ENCODE data around the gene ABCA1.
"Not testable (repeated sequence)": the region's sequence is repeated elsewhere in the genome, so short reads cannot be mapped to it uniquely, and the experiment has no call there.

DNA sequence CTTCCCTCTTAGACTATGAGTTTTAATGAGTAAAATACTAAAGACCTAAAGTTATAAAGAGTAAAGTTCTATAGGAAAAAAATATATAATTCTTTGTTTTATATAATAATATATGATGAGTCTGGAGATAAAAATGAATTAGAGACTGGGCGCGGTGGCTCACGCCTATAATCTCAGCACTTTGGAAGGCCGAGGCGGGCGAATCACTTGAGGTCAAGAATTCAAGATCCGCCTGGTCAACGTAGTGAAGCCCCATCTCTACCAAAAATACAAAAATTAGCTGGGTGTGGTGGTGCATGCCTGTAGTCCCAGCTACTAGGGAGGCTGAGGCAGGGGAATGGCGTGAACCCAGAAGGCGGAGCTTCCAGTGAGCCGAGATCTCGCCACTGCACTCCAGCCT lies 158.9 kb downstream of the ABCA1 start:
- TF ChIP-seq, protein P1, sequence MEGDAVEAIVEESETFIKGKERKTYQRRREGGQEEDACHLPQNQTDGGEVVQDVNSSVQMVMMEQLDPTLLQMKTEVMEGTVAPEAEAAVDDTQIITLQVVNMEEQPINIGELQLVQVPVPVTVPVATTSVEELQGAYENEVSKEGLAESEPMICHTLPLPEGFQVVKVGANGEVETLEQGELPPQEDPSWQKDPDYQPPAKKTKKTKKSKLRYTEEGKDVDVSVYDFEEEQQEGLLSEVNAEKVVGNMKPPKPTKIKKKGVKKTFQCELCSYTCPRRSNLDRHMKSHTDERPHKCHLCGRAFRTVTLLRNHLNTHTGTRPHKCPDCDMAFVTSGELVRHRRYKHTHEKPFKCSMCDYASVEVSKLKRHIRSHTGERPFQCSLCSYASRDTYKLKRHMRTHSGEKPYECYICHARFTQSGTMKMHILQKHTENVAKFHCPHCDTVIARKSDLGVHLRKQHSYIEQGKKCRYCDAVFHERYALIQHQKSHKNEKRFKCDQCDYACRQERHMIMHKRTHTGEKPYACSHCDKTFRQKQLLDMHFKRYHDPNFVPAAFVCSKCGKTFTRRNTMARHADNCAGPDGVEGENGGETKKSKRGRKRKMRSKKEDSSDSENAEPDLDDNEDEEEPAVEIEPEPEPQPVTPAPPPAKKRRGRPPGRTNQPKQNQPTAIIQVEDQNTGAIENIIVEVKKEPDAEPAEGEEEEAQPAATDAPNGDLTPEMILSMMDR (IDR thresholded peaks at IDR 0.05), result not testable (repeated sequence)
- not testable (repeated sequence) for TF ChIP-seq POLR2A (IDR thresholded peaks at IDR 0.05)

Measured in right lobe of liver (tissue), 4 donors.